Activated naive CD8-positive, alpha-beta T cell (primary cell): ENCODE results near the gene UVRAG.

ENCODE experiments used
- H3K27ac Mint-ChIP-seq: one replicate; pipeline ENCODE4 v1.8.0; 2021; ENCODE audit warnings: mixed read lengths
- H3K27me3 Mint-ChIP-seq: one replicate; pipeline ENCODE4 v1.8.0; 2021; ENCODE audit warnings: mixed read lengths
- H3K36me3 Mint-ChIP-seq: one replicate; pipeline ENCODE4 v1.8.0; 2021; ENCODE audit warnings: mixed read lengths
- H3K4me1 Mint-ChIP-seq: one replicate; pipeline ENCODE4 v1.8.0; 2021; ENCODE audit warnings: low read depth, mixed read lengths
- H3K4me3 Mint-ChIP-seq: one replicate; pipeline ENCODE4 v1.8.0; 2021; ENCODE audit warnings: mild to moderate bottlenecking, mixed read lengths
- H3K9me3 Mint-ChIP-seq: one replicate; pipeline ENCODE4 v1.8.0; 2021; ENCODE audit warnings: low read depth, mixed read lengths

UVRAG gene

DNA sequence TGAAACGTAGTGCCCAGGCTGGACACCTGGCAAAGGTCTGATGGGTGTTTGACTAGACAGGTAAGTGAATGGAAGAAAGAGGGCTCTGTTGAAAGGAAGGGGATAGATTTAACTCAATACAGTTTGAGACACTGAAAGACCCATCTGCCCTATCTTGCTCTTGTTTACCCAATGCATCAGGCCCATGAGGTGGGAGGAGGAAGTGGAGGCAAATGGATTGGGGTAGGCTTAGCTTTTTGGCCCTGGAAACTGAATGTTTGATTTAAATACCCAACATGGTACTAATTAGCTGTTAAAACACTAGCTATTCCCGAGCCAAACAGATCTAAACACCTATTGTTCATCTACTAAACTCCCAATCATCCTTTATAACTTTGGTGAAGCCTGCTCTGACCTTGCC lies 3.5 kb upstream of the UVRAG start:
- Mint-ChIP-seq H3K27me3 (no peaks in the 10 kb centered on the region), H3K4me1 (peaks cover 12% of the 10 kb centered on the region), H3K36me3 (no peaks in the 10 kb centered on the region)

DNA sequence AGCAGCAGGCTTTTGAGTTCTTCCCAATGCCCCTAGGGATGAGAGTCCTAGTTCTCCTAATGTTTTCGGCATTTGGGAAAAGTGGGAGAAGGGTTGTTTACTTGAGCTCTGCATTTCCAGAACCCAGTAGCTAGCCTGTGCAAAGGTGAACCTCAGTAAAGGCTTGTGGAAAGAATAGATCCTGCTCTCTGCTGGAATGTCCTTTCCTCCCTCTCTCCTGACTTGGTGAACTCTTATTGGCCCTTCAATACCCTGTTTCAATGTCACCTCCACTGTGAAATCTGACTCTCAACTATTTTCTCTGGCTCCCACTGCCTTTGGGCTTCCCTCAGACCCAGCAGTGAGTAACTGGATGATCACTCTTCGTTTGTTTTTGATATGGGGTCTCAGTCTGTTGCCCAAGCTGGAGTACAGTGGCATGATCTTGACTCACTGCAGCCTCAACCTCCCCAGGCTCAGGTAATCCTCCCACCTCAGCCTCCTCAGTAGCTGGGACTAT lies 2.4 kb upstream of the UVRAG start:
- Mint-ChIP-seq H3K4me3 (no peak overlapping the region), H3K27me3 (no peaks in the 10 kb centered on the region), H3K27ac (no peak overlapping the region), H3K9me3 (no peaks in the 10 kb centered on the region), H3K36me3 (no peaks in the 10 kb centered on the region), H3K4me1 (peaks cover 12% of the 10 kb centered on the region)

More for the DNA sequence above, 3.5 kb upstream of the UVRAG start:
- no peaks in the 10 kb centered on the region for H3K9me3 Mint-ChIP-seq
- no peak overlapping the region for H3K4me3 Mint-ChIP-seq
- no peak overlapping the region for H3K27ac Mint-ChIP-seq

DNA sequence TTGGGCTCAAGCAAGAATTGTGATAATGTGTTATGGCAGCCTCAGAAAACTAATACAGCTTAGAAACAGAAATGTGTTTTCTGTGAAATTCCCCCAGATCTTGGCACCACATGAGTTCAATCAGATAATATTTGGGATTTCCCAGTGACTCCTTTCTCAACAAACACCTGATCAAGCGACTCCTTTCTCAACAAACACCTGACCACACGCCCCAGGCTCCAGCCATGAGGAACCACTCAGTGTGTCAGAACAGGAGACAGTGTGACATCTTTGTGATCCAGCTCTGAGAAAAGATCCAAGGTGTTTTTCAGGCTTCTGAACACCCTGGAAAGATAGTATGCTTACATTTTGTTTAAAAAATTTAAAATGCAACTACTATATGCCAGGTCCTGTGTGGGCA lies 1.9 kb upstream of the UVRAG start:
- Mint-ChIP-seq H3K9me3 (no peaks in the 10 kb centered on the region), H3K27me3 (no peaks in the 10 kb centered on the region), H3K4me3 (no peak overlapping the region), H3K27ac (no peak overlapping the region), H3K4me1 (peaks cover 15% of the 10 kb centered on the region), H3K36me3 (no peaks in the 10 kb centered on the region)

DNA sequence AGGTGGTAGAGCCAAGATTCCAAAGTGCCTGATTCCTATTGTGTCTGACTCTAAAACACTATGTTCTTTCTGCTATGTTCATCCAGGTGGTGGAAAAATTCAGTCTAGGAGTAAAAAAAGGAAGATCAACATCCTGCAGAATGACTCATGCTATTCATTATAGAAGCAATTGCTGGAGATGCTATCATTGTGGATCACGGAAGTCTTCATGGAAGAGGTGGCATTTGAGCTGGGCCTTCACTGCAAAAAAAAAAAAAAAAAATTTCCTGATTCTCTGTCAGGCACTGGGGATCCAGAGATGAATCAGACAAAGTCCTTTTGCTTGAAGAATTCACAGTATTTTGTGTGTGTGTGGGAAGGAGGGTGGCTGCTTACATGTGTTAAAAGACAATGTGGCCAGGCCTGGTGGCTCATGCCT lies 1.4 kb upstream of the UVRAG start:
- H3K36me3 Mint-ChIP-seq, result no peaks in the 10 kb centered on the region
- peaks cover 17% of the 10 kb centered on the region for H3K4me1 Mint-ChIP-seq
- no peak overlapping the region for H3K4me3 Mint-ChIP-seq
- no peak overlapping the region for H3K27ac Mint-ChIP-seq
- no peaks in the 10 kb centered on the region for H3K9me3 Mint-ChIP-seq
- no peaks in the 10 kb centered on the region for H3K27me3 Mint-ChIP-seq

DNA sequence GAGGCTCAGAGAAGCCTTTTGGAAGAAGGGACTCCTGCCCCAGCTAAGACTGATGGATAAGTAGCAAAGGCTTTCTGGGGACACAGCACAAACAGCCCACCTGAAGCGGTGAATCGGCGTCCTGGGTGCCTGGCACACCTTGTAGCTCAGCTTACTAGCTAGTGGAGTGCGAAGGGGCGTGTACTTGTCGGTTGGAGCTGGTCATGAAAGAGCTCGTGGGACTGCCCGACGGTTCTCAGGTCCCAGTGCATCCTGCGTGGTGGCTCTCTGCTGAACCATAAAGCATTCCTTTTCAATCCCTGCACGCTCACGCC lies 690 bp upstream of the UVRAG start:
- peaks cover 22% of the 10 kb centered on the region for H3K4me1 Mint-ChIP-seq
- peak overlapping the region; percentile 89 for H3K27ac Mint-ChIP-seq
- H3K27me3 Mint-ChIP-seq, result no peaks in the 10 kb centered on the region
- no peaks in the 10 kb centered on the region for H3K9me3 Mint-ChIP-seq
- no peaks in the 10 kb centered on the region for H3K36me3 Mint-ChIP-seq
- H3K4me3 Mint-ChIP-seq, result no peak overlapping the region

DNA sequence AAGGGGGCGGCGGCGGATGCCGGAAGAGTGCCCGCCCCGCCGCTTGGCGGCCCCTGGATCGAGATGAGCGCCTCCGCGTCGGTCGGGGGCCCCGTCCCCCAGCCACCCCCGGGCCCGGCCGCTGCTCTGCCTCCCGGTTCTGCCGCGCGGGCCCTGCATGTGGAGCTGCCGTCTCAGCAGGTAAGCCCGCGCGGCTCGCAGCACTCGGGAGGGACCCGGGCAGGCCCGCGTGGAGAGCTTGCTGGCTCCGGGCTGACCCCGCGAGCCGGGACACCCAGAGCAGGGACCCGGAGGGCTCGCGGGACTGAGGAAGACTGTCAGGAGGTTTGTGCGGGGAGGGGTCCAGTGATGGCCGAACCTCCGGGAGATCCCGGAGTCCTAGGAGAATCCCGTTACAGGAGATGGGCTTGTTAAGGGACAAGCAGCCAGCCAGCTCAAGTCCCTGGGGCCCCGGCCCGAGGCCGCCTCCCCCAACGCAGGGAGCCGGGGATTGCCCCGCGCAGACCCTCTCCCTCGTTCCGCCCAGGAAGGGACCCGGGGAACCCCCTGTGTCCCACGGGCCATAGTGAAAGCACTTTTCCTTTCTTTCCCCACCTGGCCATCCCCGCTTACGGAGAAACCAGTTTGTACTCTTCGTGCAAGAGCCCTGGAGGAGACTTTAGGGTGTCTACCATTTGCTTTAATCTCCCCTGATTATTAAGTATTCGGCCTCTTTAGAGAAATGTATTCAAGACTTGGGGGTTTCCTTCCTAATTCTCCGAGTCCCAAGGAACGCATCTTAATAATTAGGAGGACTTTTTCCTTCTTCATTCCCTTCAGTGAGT lies 547 bp downstream of the UVRAG start:
- Mint-ChIP-seq H3K27me3 (no peaks in the 10 kb centered on the region), H3K9me3 (no peaks in the 10 kb centered on the region), H3K4me1 (peaks cover 22% of the 10 kb centered on the region), H3K4me3 (no peak overlapping the region), H3K27ac (peak overlapping the region; percentile 89), H3K36me3 (no peaks in the 10 kb centered on the region)

DNA sequence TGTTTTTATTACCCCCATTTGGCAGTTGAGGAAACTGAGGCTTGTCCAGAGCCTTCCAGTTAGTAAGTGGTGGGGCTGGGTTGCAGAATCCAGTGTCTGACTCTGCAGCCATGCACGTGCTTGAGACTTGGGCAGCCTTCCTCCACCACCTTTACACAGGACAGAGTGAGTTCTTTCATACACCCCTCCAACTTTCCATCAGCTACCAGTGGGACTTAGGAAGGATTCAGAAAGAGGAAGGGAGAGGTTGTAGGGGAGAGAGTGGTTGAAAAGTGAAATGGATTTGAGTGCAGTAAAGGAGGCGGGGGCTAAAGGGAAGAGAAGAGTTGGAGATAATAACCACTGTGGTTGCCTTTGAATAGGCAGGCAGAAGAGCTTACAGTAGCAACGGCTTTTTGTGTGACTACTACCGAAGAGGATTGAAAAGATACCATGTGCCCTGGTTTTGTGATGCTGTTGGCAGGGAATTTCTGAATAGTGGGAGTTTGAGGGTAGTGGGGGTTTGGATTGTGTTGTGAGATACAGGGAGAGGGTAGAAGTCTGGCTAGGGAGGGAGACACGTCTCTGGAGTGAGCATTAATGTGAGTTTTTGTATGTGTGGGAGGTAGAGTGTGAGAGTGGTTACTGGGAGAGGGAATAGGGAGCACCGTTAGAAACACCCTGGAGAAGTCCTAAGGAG lies 1.7 kb downstream of the UVRAG start:
- peaks cover 30% of the 10 kb centered on the region for H3K4me1 Mint-ChIP-seq
- peaks cover 2% of the 10 kb centered on the region for H3K36me3 Mint-ChIP-seq
- no peak overlapping the region for H3K27ac Mint-ChIP-seq
- H3K27me3 Mint-ChIP-seq, result no peaks in the 10 kb centered on the region
- H3K4me3 Mint-ChIP-seq, result no peak overlapping the region
- no peaks in the 10 kb centered on the region for H3K9me3 Mint-ChIP-seq

DNA sequence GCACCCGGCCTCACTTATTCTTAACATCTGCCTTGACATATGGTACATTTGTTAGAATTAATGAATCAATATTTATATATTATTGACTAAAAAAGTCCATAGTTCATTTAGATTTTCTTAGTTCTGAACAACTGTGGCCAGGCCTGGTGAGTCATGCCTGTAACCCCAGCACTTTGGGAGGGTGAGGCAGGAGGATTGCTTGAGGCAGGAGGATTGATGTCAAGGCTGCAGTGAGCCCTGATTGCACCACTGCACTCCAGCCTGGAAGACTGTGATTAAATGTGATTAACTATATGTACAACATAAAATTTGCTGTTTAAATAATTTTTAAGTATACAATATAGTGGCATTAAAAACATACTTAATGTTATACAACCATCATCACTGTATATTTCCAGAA lies 5.6 kb downstream of the UVRAG start:
- no peak overlapping the region for H3K4me3 Mint-ChIP-seq
- H3K4me1 Mint-ChIP-seq, result peaks cover 41% of the 10 kb centered on the region
- H3K36me3 Mint-ChIP-seq, result peaks cover 11% of the 10 kb centered on the region
- peak overlapping the region; percentile 6 for H3K27ac Mint-ChIP-seq
- H3K27me3 Mint-ChIP-seq, result no peaks in the 10 kb centered on the region
- H3K9me3 Mint-ChIP-seq, result no peaks in the 10 kb centered on the region

DNA sequence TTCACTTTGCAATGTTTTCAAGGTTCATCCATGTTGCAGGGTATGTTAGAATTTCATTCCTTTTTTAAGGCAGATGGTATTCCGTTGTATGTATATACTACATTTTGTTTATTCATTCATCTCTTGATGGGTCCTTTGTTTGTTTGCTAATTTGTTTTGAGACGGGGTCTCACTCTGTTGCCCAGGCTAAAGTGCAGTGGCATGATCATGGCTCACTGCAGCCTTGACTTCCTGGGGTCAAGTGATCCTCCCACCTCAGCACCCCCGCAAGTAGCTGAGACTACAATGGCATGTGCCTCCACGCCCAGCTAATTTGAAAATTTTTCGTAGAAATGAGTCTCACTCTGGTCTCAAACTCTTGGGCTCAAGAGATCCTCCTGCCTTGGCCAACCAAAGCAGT lies 6.2 kb downstream of the UVRAG start:
- H3K27me3 Mint-ChIP-seq, result no peaks in the 10 kb centered on the region
- peaks cover 12% of the 10 kb centered on the region for H3K36me3 Mint-ChIP-seq
- H3K9me3 Mint-ChIP-seq, result no peaks in the 10 kb centered on the region
- no peak overlapping the region for H3K4me3 Mint-ChIP-seq
- H3K4me1 Mint-ChIP-seq, result peaks cover 41% of the 10 kb centered on the region
- H3K27ac Mint-ChIP-seq, result no peak overlapping the region

DNA sequence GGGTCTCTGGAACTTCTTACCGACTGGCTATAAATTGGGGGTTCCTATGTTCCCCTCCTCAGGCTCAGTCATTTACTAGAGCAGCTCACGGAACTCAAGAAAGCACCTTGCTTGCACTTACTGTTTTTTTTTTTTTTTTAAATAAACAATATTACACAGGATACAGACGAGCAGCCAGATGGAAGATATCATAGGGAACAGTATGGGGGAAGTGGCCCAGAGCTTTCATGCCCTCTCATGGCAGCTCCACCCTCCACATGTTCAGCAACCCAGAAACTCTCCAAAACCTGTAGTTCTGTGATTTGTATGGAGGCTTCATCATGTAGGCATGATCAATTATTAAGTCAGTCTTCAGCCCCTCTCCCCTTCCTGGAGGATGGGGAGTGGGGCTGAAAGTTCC lies 7.5 kb downstream of the UVRAG start:
- Mint-ChIP-seq H3K4me3 (no peak overlapping the region), H3K4me1 (peaks cover 47% of the 10 kb centered on the region), H3K9me3 (no peaks in the 10 kb centered on the region), H3K36me3 (peaks cover 12% of the 10 kb centered on the region), H3K27me3 (no peaks in the 10 kb centered on the region), H3K27ac (no peak overlapping the region)

DNA sequence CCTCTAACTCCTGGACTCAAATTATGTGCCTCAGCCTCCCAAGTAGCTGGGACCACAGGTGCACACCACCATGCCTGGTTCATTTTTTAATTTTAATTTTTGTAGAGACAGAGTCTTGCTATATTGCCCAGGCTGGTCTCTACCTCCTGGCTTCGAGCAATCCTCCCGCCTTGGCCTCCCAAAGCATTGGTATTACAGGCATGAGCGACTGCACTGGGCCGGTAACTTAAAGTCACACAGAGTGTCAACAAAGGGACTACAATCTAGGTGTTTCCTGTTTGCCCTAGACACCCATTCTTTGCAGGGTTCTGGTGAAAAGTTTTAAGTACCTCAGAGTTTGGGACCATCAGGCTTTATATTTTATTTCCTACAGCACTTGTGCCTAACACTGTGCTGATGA lies 8.4 kb downstream of the UVRAG start:
- Mint-ChIP-seq H3K9me3 (no peaks in the 10 kb centered on the region), H3K4me1 (peaks cover 42% of the 10 kb centered on the region), H3K36me3 (peaks cover 12% of the 10 kb centered on the region), H3K27ac (no peak overlapping the region), H3K4me3 (no peak overlapping the region), H3K27me3 (no peaks in the 10 kb centered on the region)

DNA sequence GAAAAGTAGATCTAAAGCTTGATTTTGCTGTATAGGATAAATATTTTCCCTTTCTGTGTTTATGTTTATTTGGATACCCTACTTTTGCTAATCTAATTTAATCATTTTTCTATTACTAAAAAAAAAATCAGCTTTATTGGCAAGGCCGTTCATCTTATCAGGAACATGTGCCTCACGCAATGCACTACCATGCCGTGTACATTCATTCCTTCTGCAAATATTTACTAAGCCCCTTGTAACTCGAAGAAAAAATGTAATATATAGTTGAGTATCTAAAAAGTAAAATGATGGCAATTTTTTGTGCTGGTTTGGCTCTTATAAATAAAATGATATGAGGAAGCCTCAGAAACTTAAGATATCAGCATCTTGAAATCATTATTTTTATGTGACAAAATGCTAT lies 8.9 kb downstream of the UVRAG start:
- Mint-ChIP-seq H3K27me3 (no peaks in the 10 kb centered on the region), H3K36me3 (peaks cover 12% of the 10 kb centered on the region), H3K4me3 (no peak overlapping the region), H3K9me3 (no peaks in the 10 kb centered on the region), H3K27ac (no peak overlapping the region), H3K4me1 (peaks cover 39% of the 10 kb centered on the region)

DNA sequence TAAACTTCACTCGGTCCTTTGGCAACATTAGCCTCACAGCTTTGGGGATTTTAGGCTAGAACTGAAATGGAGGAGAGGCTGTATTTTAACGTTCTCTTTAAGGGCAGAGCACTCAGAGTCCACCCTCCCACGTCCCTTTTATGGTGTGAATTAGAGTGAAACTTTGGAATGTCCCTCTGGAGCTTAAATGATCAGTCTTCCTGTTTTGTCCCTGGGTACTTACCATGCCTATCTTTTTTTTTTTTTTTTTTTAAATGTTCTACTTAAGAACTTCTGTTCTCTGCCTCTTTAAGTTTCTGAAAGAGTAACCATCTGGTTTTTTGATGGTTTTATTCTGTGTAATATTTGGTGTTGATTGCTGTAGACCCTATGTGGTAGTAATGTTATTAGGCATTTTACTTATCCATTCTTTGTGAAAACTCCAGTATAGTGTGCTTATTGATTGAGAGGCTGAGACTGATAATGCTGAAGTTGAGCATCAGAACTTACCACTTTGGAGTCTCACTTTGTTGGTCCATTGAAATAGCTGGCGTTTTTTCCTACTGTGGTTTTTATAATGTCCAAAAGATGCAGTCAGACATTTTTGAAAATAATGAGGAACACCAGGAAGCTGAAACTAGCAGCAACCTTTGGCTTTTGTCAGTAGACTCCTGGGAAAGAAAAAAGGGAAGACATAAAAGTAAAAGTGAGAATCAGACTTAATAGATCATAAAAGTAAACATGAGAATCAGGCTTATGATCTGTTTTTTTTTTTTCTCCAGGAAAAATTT lies 11.6 kb downstream of the UVRAG start:
- H3K27ac Mint-ChIP-seq, result peak overlapping the region; percentile 10
- peaks cover 34% of the 10 kb centered on the region for H3K4me1 Mint-ChIP-seq

DNA sequence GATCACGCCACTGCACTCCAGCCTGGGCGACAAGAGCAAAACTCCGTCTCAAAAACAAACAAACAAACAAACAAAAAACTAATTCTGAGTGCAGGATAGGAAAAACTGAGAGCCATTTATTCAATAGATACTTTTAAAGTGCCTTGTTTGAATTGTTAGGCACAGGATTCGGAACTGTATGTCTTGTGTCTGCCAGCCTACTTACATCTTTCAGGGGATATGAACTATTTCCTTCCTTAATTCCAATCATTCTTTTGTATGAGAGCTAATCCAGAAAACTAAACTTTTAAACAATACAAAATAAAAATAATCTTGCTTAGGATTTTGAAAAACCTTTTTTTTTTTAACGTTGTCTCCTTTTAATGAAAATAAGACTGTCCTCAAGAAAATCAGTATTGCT lies 12.6 kb downstream of the UVRAG start:
- peaks cover 29% of the 10 kb centered on the region for H3K4me1 Mint-ChIP-seq
- no peak overlapping the region for H3K27ac Mint-ChIP-seq
- no peak overlapping the region for H3K4me3 Mint-ChIP-seq
- peaks cover 7% of the 10 kb centered on the region for H3K36me3 Mint-ChIP-seq
- H3K9me3 Mint-ChIP-seq, result no peaks in the 10 kb centered on the region
- H3K27me3 Mint-ChIP-seq, result no peaks in the 10 kb centered on the region

More for the DNA sequence above, 11.6 kb downstream of the UVRAG start:
- Mint-ChIP-seq H3K36me3 (peaks cover 9% of the 10 kb centered on the region), H3K4me3 (no peak overlapping the region), H3K9me3 (no peaks in the 10 kb centered on the region), H3K27me3 (no peaks in the 10 kb centered on the region)

DNA sequence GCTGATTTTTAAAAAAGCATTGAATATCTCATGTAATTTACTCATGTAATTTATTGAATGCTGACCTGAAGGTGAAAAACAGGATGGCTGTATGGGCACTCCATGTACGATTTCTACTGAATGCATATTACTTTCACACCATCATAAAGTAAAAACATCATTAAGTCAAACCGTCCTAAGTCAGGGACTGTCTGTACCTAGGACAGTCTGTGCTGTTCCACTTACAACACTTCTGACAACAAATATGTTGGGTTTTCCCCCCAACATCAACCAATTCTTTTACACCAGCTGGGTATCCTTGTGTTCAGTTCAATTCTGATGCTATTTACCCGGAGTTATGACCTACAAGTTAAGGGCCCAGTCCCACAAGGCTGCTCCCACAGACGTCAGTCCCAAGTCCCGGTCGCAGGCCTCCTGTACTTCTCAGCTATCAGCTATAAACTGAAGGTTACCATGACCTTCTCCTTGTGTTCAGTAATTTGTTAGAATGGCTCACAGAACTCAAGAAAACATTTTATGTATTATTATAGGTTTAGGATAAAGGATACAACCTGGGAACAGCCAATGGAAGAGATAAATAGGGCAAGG lies 17.0 kb downstream of the UVRAG start:
- Mint-ChIP-seq H3K27ac (no peak overlapping the region), H3K36me3 (peaks cover 6% of the 10 kb centered on the region), H3K4me1 (peaks cover 24% of the 10 kb centered on the region)

More for the DNA sequence above, 17.0 kb downstream of the UVRAG start:
- Mint-ChIP-seq H3K4me3 (no peak overlapping the region), H3K27me3 (no peaks in the 10 kb centered on the region), H3K9me3 (no peaks in the 10 kb centered on the region)
